Measurements from ENCODE around the gene LSP1.

GRCh38 chr11:1856306-1857005, 3.6 kb downstream of the LSP1 start:
- TF ChIP-seq, protein P1, sequence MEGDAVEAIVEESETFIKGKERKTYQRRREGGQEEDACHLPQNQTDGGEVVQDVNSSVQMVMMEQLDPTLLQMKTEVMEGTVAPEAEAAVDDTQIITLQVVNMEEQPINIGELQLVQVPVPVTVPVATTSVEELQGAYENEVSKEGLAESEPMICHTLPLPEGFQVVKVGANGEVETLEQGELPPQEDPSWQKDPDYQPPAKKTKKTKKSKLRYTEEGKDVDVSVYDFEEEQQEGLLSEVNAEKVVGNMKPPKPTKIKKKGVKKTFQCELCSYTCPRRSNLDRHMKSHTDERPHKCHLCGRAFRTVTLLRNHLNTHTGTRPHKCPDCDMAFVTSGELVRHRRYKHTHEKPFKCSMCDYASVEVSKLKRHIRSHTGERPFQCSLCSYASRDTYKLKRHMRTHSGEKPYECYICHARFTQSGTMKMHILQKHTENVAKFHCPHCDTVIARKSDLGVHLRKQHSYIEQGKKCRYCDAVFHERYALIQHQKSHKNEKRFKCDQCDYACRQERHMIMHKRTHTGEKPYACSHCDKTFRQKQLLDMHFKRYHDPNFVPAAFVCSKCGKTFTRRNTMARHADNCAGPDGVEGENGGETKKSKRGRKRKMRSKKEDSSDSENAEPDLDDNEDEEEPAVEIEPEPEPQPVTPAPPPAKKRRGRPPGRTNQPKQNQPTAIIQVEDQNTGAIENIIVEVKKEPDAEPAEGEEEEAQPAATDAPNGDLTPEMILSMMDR (IDR thresholded peaks at IDR 0.05), result no peak
- TF ChIP-seq POLR2A (IDR thresholded peaks at IDR 0.05) (no peak), POLR2AphosphoS5 (IDR thresholded peaks at IDR 0.05) (no peak)
